Ascending aorta (tissue), 2 donors: ENCODE measurements around the gene CPNE4. TPM values are rescaled to one million over a fixed set of nuclear protein-coding genes. Genes with fewer than 3 reads are reported as not detected.

Source experiments
- DNase-seq, 2 donors: peaks; one replicate each; pipeline ENCODE4 v3.0.0-alpha.2; 2019; ENCODE audit warnings: low spot score in 2 of 2
- H3K27ac ChIP-seq, 2 donors: fragments of 200-600 bp; sonication (generic); one replicate each; pipeline ENCODE4 v1.5.1; 2016 to 2017; ENCODE audit warnings: mild to moderate bottlenecking in 1 of 2
- H3K27me3 ChIP-seq: fragments of 200-600 bp; sonication (generic); one replicate; pipeline ENCODE4 v1.5.1; 2017
- H3K36me3 ChIP-seq, 2 donors: fragments of 200-600 bp; sonication (generic); one replicate each; pipeline ENCODE4 v1.5.1; 2016
- H3K4me1 ChIP-seq, 2 donors: fragments of 200-600 bp; sonication (generic); one replicate each; pipeline ENCODE4 v1.5.1; 2016 to 2017; ENCODE audit warnings: mild to moderate bottlenecking in 1 of 2
- H3K4me3 ChIP-seq, 2 donors: fragments of 200-600 bp; sonication (generic); one replicate each; pipeline ENCODE4 v1.5.1; 2016 to 2017; ENCODE audit warnings: mild to moderate bottlenecking in 1 of 2
- H3K9me3 ChIP-seq, 2 donors: fragments of 200-600 bp; sonication (generic); one replicate each; pipeline ENCODE4 v1.5.1; 2016
- CTCF ChIP-seq, 3 experiments: fragments of 200-600 bp in 2 of 3; fragments of 450-650 bp in 1 of 3; sonication (generic) in 2 of 3; IDR thresholded peaks; one replicate each; pipeline ENCODE4 v1.5.1; 2016 to 2019; ENCODE audit warnings: antibody characterized with exemption in 3 of 3, mild to moderate bottlenecking in 1 of 3, moderate library complexity in 1 of 3
- intact Hi-C: fragments of 100-400 bp; cut with DNase I; formaldehyde crosslinking; loops from one replicate; pipeline ENCODE4 v1.15.1; 2023
- total RNA-seq: library from RNA; depleted of rRNA; stranded (reverse); fragments of >200 nt; gene quantifications from one replicate; pipeline ENCODE4 v1.1.0, GENCODE V29; 2016

Gene CPNE4
- total RNA-seq, 1 donor from 2014 or later: not detected

- no peaks in the 10 kb centered on the region for H3K27me3 ChIP-seq
- TF ChIP-seq CTCF (IDR thresholded peaks at IDR 0.05): no peak
- H3K9me3 ChIP-seq: no peaks in the 10 kb centered on the region
- no peaks in the 10 kb centered on the region for H3K4me1 ChIP-seq
- no peaks in the 10 kb centered on the region for H3K36me3 ChIP-seq
- intact Hi-C loops: no loop called here
- H3K27ac ChIP-seq: no peak overlapping the region
- H3K4me3 ChIP-seq: no peak overlapping the region
- DNase-seq: no peak
These were observed 151.0 kb downstream of the CPNE4 start for GRCh38 chr3:131883711-131884407.

GRCh38 chr3:131883086-131883485 lies 151.7 kb downstream of the CPNE4 start:
- intact Hi-C loops: no loop called here
- no peaks in the 10 kb centered on the region for H3K4me1 ChIP-seq
- TF ChIP-seq CTCF (IDR thresholded peaks at IDR 0.05): no peak

GRCh38 chr3:131881777-131882176 lies 153.0 kb downstream of the CPNE4 start:
- no peak overlapping the region for H3K27ac ChIP-seq
- TF ChIP-seq CTCF (IDR thresholded peaks at IDR 0.05): no peak

More at GRCh38 chr3:131883086-131883485, 151.7 kb downstream of the CPNE4 start:
- no peak for DNase-seq
- Histone ChIP-seq H3K27ac (no peak overlapping the region), H3K27me3 (no peaks in the 10 kb centered on the region), H3K36me3 (no peaks in the 10 kb centered on the region), H3K9me3 (no peaks in the 10 kb centered on the region), H3K4me3 (no peak overlapping the region)

GRCh38 chr3:131880948-131881347 lies 153.9 kb downstream of the CPNE4 start:
- H3K36me3 ChIP-seq: no peaks in the 10 kb centered on the region
- no peak for TF ChIP-seq CTCF (IDR thresholded peaks at IDR 0.05)
- intact Hi-C loops: no loop called here
- H3K27ac ChIP-seq: no peak overlapping the region
- no peaks in the 10 kb centered on the region for H3K4me1 ChIP-seq
- no peaks in the 10 kb centered on the region for H3K9me3 ChIP-seq
- DNase-seq: no peak
- H3K27me3 ChIP-seq: no peaks in the 10 kb centered on the region
- no peak overlapping the region for H3K4me3 ChIP-seq

More at GRCh38 chr3:131881777-131882176, 153.0 kb downstream of the CPNE4 start:
- H3K4me1 ChIP-seq: no peaks in the 10 kb centered on the region
- no peak for DNase-seq
- no peak overlapping the region for H3K4me3 ChIP-seq
- no peaks in the 10 kb centered on the region for H3K27me3 ChIP-seq
- intact Hi-C loops: no loop called here
- no peaks in the 10 kb centered on the region for H3K9me3 ChIP-seq
- H3K36me3 ChIP-seq: no peaks in the 10 kb centered on the region

GRCh38 chr3:131868203-131868602 lies 166.6 kb downstream of the CPNE4 start:
- Histone ChIP-seq H3K27me3 (no peaks in the 10 kb centered on the region), H3K4me3 (no peak overlapping the region), H3K27ac (no peak overlapping the region), H3K4me1 (no peaks in the 10 kb centered on the region), H3K9me3 (no peaks in the 10 kb centered on the region), H3K36me3 (no peaks in the 10 kb centered on the region)
- intact Hi-C loops: no loop called here
- no peak for DNase-seq
- TF ChIP-seq CTCF (IDR thresholded peaks at IDR 0.05): no peak
